Raji (cell line): ENCODE measurements around the gene PGBD5.

Experiments
- POLR2A ChIP-seq: IDR thresholded peaks from 2 replicates; pipeline ENCODE4 v1.6.1; 2011; ENCODE audit warnings: low read depth, low read length, control low read depth; ENCODE audit not compliant: insufficient read depth

The PGBD5 gene

GRCh38 chr1:230349020-230349393 lies 77.1 kb downstream of the PGBD5 start:
- no peak for TF ChIP-seq POLR2A

DNA sequence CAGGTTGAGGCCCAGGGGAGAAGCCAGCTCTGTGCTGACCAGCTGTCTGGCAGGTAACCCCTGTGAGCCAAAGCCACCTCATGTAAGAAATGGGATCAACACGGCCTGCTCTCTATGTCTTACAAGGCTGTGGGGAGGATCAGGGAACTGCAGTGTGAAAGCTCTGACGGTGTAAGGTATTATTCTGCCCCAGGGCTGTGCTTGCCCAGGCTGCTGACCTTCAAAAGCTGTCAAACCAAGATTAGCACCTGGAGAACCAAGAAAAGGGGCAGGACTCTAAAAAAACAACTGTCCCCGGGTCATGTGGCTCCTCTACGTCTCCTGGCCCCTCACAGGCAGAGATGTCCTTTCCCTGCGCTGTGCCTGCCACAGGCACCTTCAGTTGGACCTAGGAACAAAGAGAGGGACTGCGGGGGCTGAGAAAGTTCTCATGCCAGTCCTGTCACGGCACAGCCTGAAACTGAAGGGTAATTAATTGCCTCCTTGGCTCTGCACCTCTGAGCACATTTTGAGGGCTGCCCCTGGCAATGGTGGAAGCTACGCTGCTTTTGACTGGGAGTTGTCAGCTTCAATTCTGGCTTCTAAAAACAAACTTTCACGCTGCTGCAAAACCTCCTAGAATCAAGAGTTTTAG lies 77.6 kb downstream of the PGBD5 start:
- TF ChIP-seq POLR2A, result no peak

DNA sequence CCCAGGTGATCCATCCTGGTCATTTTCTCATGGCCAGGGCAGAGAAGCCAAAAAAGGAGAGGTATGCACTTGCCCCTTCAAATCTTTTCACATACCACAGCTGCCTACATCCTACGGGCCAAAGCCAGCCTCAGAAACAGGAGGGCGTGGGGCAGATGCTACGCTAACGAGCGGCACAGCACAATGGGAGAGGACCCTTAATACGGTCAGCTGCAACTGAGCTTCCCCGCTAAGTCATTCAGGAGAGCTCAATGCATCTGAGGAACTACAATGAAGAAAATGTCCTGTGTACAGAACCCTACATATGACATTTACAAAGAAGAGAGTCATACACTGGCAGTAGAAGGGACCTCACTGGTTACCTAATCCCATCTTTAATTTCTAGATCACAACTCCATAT lies 78.2 kb downstream of the PGBD5 start:
- no peak for TF ChIP-seq POLR2A

- no peak for TF ChIP-seq POLR2A
These were observed 80.8 kb downstream of the PGBD5 start for GRCh38 chr1:230345139-230345885.

DNA sequence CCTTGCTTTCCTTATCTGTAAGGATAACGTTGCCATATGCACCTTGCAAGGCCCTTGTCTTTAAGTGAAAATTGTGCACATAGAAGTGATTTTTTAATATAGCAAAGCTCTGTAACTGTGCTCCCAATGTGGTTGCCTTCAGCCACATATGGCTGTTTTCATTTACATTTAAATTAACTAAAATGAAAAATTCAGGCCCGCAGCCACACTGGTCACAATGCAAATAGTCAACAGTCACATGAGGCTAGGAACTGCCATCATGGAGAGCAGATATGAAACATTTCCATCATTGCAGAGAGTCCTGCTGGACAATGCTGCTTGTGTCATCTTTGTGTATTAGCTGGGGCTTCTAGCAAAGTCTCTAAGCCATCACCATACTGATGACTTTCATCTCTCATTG lies 83.4 kb downstream of the PGBD5 start:
- no peak for TF ChIP-seq POLR2A

DNA sequence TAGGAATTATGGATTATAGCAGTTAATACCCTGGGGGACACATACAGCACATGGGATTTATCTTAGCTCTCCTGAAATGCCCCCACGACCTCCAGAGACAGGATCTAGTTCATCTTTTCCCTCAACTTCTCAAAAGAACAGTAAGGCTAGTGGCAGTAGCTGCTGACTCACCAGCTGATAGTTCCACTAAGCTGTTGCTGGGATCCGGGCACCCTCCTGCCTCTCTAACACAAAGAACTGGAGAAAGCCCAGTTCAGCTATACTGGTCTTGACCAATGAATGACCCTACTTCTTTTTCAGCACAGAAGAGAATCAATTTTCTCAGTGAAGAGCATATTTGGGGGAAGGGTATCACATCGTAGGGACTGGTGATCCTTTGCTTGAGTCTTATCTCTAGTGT lies 84.1 kb downstream of the PGBD5 start:
- TF ChIP-seq POLR2A, result no peak

- TF ChIP-seq POLR2A, result no peak
These were observed 85.0 kb downstream of the PGBD5 start for GRCh38 chr1:230341162-230341546.

DNA sequence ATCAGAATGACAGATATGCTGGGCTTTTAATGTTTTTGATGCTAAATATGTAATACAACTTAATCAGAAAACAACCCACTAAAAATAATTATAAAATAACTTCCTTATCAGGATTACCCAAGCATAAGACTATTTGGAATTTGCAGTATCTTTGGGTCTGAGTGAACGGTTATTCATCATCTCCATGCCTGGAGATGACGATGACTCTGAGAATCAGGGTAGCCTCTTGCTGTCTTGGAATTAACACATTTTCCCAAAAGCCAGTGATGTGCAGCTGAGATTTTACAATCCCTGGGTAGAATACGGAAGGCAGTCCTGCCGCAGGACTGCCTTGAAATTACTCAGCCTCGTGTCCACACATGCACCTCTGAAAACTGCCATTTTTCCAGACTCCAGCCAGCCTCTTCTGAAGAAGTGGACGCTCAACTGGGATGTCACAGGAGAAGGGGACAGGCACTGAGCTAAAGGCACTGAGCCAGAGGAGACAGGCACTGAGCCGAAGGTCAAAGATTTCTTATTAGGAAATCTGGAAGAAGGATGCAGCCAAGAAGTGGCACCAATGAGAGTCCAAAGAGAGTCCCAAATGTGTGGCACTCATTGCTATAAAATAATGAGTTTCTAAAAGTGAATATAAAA lies 85.5 kb downstream of the PGBD5 start:
- no peak for TF ChIP-seq POLR2A

DNA sequence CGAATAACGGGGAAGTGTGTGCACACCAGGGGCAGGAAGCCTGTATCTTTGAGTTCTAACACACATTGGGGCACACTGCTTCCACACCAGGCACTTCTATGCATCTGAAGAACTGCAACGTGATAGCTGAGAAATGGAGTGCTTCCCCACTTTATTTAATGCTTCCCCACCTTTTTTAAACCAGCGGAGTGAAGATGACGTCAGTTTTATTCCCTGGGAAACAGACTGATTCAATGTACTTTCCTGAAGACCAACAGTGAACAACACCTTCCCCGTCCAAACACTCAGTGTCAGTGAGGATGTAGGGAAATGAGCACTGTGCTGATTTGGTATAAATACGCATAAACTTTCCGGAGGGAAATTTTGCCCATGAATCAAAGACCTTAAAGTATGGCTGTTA lies 87.1 kb downstream of the PGBD5 start:
- TF ChIP-seq POLR2A, result no peak

DNA sequence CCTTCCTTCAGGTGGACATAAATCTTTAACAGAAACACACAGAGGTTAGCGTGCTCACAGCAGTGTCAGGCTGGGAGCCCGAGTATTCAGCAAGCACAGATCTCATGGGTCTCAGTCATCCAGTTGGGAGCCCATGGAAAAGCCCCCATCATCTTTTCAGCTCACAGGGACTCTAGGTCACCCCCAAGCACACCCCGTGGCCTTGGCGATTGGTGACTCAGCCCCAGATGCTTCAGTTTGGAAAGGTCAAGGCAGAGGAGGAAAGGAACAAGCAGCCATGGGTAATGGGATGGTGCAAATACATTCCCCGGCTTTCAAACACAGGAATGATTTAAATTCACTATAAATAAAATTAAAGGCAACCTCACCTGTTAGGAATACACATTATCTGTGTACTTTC lies 88.9 kb downstream of the PGBD5 start:
- TF ChIP-seq POLR2A, result no peak

DNA sequence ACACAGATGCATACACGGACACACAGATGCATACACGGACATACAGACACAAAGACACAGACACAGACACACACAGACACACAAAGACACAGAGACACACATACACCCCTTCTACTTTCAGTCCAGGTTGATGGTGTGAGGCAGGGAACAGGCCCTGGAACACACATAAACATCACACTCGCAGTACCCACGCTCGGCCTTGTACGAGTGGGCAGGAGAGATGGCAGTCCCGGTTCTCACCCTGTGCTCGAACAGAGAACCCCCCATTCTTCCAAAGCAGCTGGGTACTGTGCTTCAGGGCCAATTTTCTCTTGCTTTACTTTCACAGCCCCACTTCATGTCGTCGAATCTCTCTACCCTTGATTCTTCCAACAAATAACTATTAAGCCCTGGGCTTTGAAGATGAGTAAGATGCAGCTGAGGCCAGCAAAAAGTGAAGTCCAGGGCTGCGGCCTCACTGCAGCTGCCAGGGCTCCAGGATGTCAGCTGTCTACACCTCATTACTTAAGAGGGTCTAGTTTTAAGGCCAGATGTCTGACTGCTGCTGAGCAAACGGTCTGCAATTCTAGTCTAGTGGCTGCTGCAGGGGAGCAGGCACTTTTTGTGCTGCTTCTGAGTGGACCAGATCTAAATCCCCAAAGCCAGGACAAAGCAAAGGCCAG lies 90.1 kb downstream of the PGBD5 start:
- TF ChIP-seq POLR2A, result no peak

- no peak for TF ChIP-seq POLR2A
These were observed 91.7 kb downstream of the PGBD5 start for GRCh38 chr1:230334447-230334837.

GRCh38 chr1:230333590-230334446 lies 92.3 kb downstream of the PGBD5 start:
- TF ChIP-seq POLR2A, result no peak

GRCh38 chr1:230332575-230333066 lies 93.5 kb downstream of the PGBD5 start:
- no peak for TF ChIP-seq POLR2A

GRCh38 chr1:230332061-230332460 lies 94.1 kb downstream of the PGBD5 start:
- no peak for TF ChIP-seq POLR2A
